KMS-11 (cell line): Measurements from ENCODE around the gene ARID1A.

Experiments used
- H2AFZ ChIP-seq: fragments of 200-600 bp; sonication (generic); 2 replicates; pipeline ENCODE4 v1.6.1; 2016; ENCODE audit warnings: antibody characterized with exemption, mixed run types, low read depth
- H3K27ac ChIP-seq: fragments of 200-600 bp; sonication (generic); 2 replicates; pipeline ENCODE4 v1.6.1; 2016; ENCODE audit warnings: mild to moderate bottlenecking, mixed run types
- H3K27me3 ChIP-seq: fragments of 200-600 bp; sonication (generic); 2 replicates; pipeline ENCODE4 v1.6.1; 2017; ENCODE audit warnings: mild to moderate bottlenecking, low read depth, mixed run types, moderate library complexity; ENCODE audit not compliant: insufficient read depth
- H3K36me3 ChIP-seq: fragments of 200-600 bp; sonication (generic); 2 replicates; pipeline ENCODE4 v1.6.1; 2017; ENCODE audit warnings: mild to moderate bottlenecking, mixed run types; ENCODE audit not compliant: insufficient read depth
- H3K4me1 ChIP-seq: fragments of 200-600 bp; sonication (generic); 2 replicates; pipeline ENCODE4 v1.6.1; 2016; ENCODE audit warnings: mild to moderate bottlenecking, low read depth, mixed run types; ENCODE audit not compliant: poor library complexity, severe bottlenecking
- H3K4me2 ChIP-seq: fragments of 200-600 bp; sonication (generic); 2 replicates; pipeline ENCODE4 v1.7.0; 2016; ENCODE audit warnings: mild to moderate bottlenecking, mixed run types
- H3K4me3 ChIP-seq: fragments of 200-600 bp; sonication (generic); IDR thresholded peaks from 2 replicates; pipeline ENCODE4 v1.6.1; 2017; ENCODE audit warnings: low read depth, low read length, mixed read lengths; ENCODE audit not compliant: insufficient read depth
- H3K79me2 ChIP-seq: fragments of 200-600 bp; sonication (generic); 2 replicates; pipeline ENCODE4 v1.6.1; 2016; ENCODE audit warnings: low read depth, mixed run types; ENCODE audit not compliant: insufficient read depth
- H3K9ac ChIP-seq: fragments of 200-600 bp; sonication (generic); 2 replicates; pipeline ENCODE4 v1.6.1; 2016; ENCODE audit warnings: mild to moderate bottlenecking, mixed run types
- H4K20me1 ChIP-seq: fragments of 200-600 bp; sonication (generic); 2 replicates; pipeline ENCODE4 v1.6.1; 2016; ENCODE audit warnings: mild to moderate bottlenecking, mixed run types; ENCODE audit not compliant: insufficient read depth
- CTCF ChIP-seq: fragments of 200-600 bp; sonication (generic); conservative IDR thresholded peaks from 2 replicates; pipeline ENCODE4 v1.6.1; 2017; ENCODE audit warnings: low read depth, mild to moderate bottlenecking, antibody characterized with exemption, low read length, moderate library complexity, mixed read lengths

The ARID1A gene

GRCh38 chr1:26733392-26733791 is 37.6 kb downstream of the ARID1A start:
- peaks cover 17% of the 10 kb centered on the region for H4K20me1 ChIP-seq
- H3K4me2 ChIP-seq = peak overlapping the region; percentile 22
- no peak for TF ChIP-seq CTCF
- no peak overlapping the region for H2AFZ ChIP-seq
- peaks cover 87% of the 10 kb centered on the region for H3K4me1 ChIP-seq
- no peak overlapping the region for H3K4me3 ChIP-seq
- H3K36me3 ChIP-seq = peaks cover 12% of the 10 kb centered on the region; the same call in 1 of the 2 replicates
- peak overlapping the region; percentile 5; the same call in 1 of the 2 replicates for H3K27ac ChIP-seq
- no peak overlapping the region for H3K9ac ChIP-seq
- peaks cover 54% of the 10 kb centered on the region for H3K79me2 ChIP-seq
- H3K27me3 ChIP-seq = no peaks in the 10 kb centered on the region

GRCh38 chr1:26733982-26734381 is 38.2 kb downstream of the ARID1A start:
- Histone ChIP-seq H3K36me3 (peaks cover 12% of the 10 kb centered on the region; the same call in 1 of the 2 replicates), H3K27me3 (no peaks in the 10 kb centered on the region), H3K27ac (peak overlapping the region; percentile 5; the same call in 1 of the 2 replicates), H2AFZ (no peak overlapping the region), H3K9ac (no peak overlapping the region), H3K4me2 (peak overlapping the region; percentile 22), H4K20me1 (peaks cover 12% of the 10 kb centered on the region), H3K4me3 (no peak overlapping the region), H3K79me2 (peaks cover 54% of the 10 kb centered on the region), H3K4me1 (peaks cover 87% of the 10 kb centered on the region)
- no peak for TF ChIP-seq CTCF

- Histone ChIP-seq H3K4me3 (no peak overlapping the region), H3K9ac (no peak overlapping the region), H3K79me2 (peaks cover 54% of the 10 kb centered on the region; the same call in 1 of the 2 replicates), H3K36me3 (0 out of 2 replicates have a peak, but pooled peaks cover 12% of the 10 kb centered on the region), H3K27me3 (no peaks in the 10 kb centered on the region), H3K4me2 (no peak overlapping the region; the same call in 1 of the 2 replicates), H2AFZ (no peak overlapping the region), H3K4me1 (peaks cover 87% of the 10 kb centered on the region), H4K20me1 (peaks cover 7% of the 10 kb centered on the region), H3K27ac (no peak overlapping the region; the same call in 1 of the 2 replicates)
- no peak for TF ChIP-seq CTCF
Observed at GRCh38 chr1:26734501-26735058, 38.8 kb downstream of the ARID1A start.

GRCh38 chr1:26739329-26739914 is 43.6 kb downstream of the ARID1A start:
- no peak overlapping the region for H3K4me3 ChIP-seq
- no peaks in the 10 kb centered on the region for H3K27me3 ChIP-seq
- no peak overlapping the region for H3K4me2 ChIP-seq
- no peak for TF ChIP-seq CTCF
- peaks cover 73% of the 10 kb centered on the region; the same call in 1 of the 2 replicates for H3K79me2 ChIP-seq
- peaks cover 10% of the 10 kb centered on the region; the same call in 1 of the 2 replicates for H4K20me1 ChIP-seq
- H3K27ac ChIP-seq = peak overlapping the region; percentile 4; the same call in 1 of the 2 replicates
- peaks cover 10% of the 10 kb centered on the region; the same call in 1 of the 2 replicates for H3K36me3 ChIP-seq
- no peak overlapping the region for H2AFZ ChIP-seq
- no peak overlapping the region for H3K9ac ChIP-seq
- H3K4me1 ChIP-seq = peaks cover 87% of the 10 kb centered on the region
